Gastroesophageal sphincter (tissue), 4 donors: ENCODE data around the gene PPFIA3. TPM values are rescaled to one million over a fixed set of nuclear protein-coding genes. Genes with fewer than 3 reads are reported as not detected.
"Not testable (repeated sequence)": the region's sequence is repeated elsewhere in the genome, so short reads cannot be mapped to it uniquely, and the experiment has no call there.

Source experiments
- ATAC-seq: fragments of 150-250 bp; one replicate; pipeline ENCODE4 v1.9.1; 2016; ENCODE audit warnings: mild to moderate bottlenecking, moderate library complexity
- H3K27ac ChIP-seq, 4 donors: fragments of 200-600 bp; sonication (generic) in 3 of 4; 1 replicate in 3 of 4; 2 replicates in 1 of 4; pipeline ENCODE4 v1.5.1; 2016 to 2019
- H3K27me3 ChIP-seq: fragments of 200-600 bp; sonication (generic); one replicate; pipeline ENCODE4 v1.5.1; 2019
- H3K36me3 ChIP-seq, 2 donors: fragments of 200-600 bp; sonication (generic); one replicate each; pipeline ENCODE4 v1.5.1; 2019; ENCODE audit warnings: control low read depth in 1 of 2
- H3K4me1 ChIP-seq, 3 donors: fragments of 200-600 bp; sonication (generic); 1 replicate in 2 of 3; 2 replicates in 1 of 3; pipeline ENCODE4 v1.5.1; 2016 to 2019; ENCODE audit warnings: control low read depth in 2 of 3
- H3K4me3 ChIP-seq, 2 donors: fragments of 200-600 bp; sonication (generic); one replicate each; pipeline ENCODE4 v1.5.1; 2019; ENCODE audit warnings: mild to moderate bottlenecking in 1 of 2, moderate library complexity in 1 of 2
- H3K9me3 ChIP-seq, 3 donors: fragments of 200-600 bp; sonication (generic); one replicate each; pipeline ENCODE4 v1.5.1; 2017 to 2019; ENCODE audit warnings: control low read depth in 2 of 3
- EP300 ChIP-seq: sonication (generic); formaldehyde crosslinking; IDR thresholded peaks from one replicate; pipeline ENCODE4 v1.6.1; 2017; ENCODE audit warnings: antibody characterized with exemption, mild to moderate bottlenecking
- POLR2A ChIP-seq, 2 donors: fragments of 450-650 bp; IDR thresholded peaks; one replicate each; pipeline ENCODE4 v1.6.1; 2017; ENCODE audit warnings: antibody characterized with exemption in 2 of 2, mild to moderate bottlenecking in 2 of 2, moderate library complexity in 1 of 2
- POLR2AphosphoS5 ChIP-seq: sonication (generic); formaldehyde crosslinking; IDR thresholded peaks from one replicate; pipeline ENCODE4 v1.6.1; 2017; ENCODE audit warnings: antibody characterized with exemption
- WGBS, 2 donors: methylation state at CpG; one replicate each; pipeline ENCODE4 v1.1.5; 2018; ENCODE audit warnings: low coverage in 1 of 2; 5-methylcytosine and 5-hydroxymethylcytosine counted together
- total RNA-seq, 4 donors: library from RNA; depleted of rRNA; stranded (reverse); fragments of >200 nt; gene quantifications; one replicate each; pipeline ENCODE4 v1.1.0, GENCODE V29; 2016
- TF ChIP-seq, protein P1 (sequence below), 4 experiments: fragments of 200-600 bp in 2 of 4; fragments of 450-650 bp in 2 of 4; sonication (generic) in 1 of 4; IDR thresholded peaks; one replicate each; pipeline ENCODE4 v1.5.1; 2017 to 2019; ENCODE audit warnings: antibody characterized with exemption in 4 of 4, mild to moderate bottlenecking in 2 of 4, moderate library complexity in 2 of 4

Gene PPFIA3
- total RNA-seq, 4 donors from 2014 or later: 3.6 to 7.6 (median 5.0) TPM

GRCh38 chr19:49145573-49146407, 26.4 kb downstream of the PPFIA3 start:
- no peaks in the 10 kb centered on the region for H3K36me3 ChIP-seq
- H3K4me3 ChIP-seq: peak overlapping the region in 1 of 2 donors; percentile 26
- 0 to 83% methylated on average over 1 to 11 of the region's 30 CpGs for WGBS, 2 donors
- no peaks in the 10 kb centered on the region for H3K9me3 ChIP-seq
- H3K27me3 ChIP-seq: no peaks in the 10 kb centered on the region
- H3K27ac ChIP-seq: peak overlapping the region in 2 of 4 donors; percentile 33 to 50
- peak; percentile 13 for ATAC-seq
- TF ChIP-seq POLR2A (IDR thresholded peaks at IDR 0.05): no peak
- TF ChIP-seq, protein P1, sequence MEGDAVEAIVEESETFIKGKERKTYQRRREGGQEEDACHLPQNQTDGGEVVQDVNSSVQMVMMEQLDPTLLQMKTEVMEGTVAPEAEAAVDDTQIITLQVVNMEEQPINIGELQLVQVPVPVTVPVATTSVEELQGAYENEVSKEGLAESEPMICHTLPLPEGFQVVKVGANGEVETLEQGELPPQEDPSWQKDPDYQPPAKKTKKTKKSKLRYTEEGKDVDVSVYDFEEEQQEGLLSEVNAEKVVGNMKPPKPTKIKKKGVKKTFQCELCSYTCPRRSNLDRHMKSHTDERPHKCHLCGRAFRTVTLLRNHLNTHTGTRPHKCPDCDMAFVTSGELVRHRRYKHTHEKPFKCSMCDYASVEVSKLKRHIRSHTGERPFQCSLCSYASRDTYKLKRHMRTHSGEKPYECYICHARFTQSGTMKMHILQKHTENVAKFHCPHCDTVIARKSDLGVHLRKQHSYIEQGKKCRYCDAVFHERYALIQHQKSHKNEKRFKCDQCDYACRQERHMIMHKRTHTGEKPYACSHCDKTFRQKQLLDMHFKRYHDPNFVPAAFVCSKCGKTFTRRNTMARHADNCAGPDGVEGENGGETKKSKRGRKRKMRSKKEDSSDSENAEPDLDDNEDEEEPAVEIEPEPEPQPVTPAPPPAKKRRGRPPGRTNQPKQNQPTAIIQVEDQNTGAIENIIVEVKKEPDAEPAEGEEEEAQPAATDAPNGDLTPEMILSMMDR (IDR thresholded peaks at IDR 0.05): peak in 3 of 4 experiments; percentile 74 to 97 (median 75)
- peaks cover 0 to 57% (median 29%) of the 10 kb centered on the region in 3 donors for H3K4me1 ChIP-seq

DNA sequence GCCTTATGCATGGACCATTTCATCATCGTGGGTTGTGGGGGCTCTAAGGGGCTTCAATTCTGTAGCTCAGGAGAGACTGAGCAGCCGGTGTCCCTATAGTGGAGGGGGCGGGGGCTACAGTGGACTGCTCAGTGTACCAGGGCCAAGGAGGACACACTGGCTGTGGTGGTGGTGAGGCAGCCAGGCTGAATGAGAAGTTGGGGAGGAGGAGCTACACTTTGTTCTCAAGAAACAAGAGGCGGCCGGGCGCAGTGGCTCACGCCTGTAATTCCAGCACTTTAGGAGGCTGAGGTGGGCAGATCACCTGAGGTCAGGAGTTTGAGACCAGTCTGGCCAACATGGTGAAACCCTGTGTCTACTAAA, 27.0 kb downstream of the PPFIA3 start:
- Histone ChIP-seq H3K4me3 (peak overlapping the region in 1 of 2 donors; percentile 26), H3K27ac (peak overlapping the region in 2 of 4 donors; percentile 33 to 50), H3K4me1 (peaks cover 0 to 63% (median 35%) of the 10 kb centered on the region in 3 donors)
- H3K27me3 ChIP-seq, ATAC-seq, H3K36me3 ChIP-seq, H3K9me3 ChIP-seq: not testable (repeated sequence)
- WGBS, 2 donors: 10 to 14% methylated on average over 2 to 7 of the region's 7 CpGs

- no peaks in the 10 kb centered on the region for H3K27me3 ChIP-seq
- H3K4me1 ChIP-seq: peaks cover 0 to 57% (median 30%) of the 10 kb centered on the region in 3 donors
- peak overlapping the region in 3 of 4 donors; percentile 82 to 88 (median 83) for H3K27ac ChIP-seq
- no peak for ATAC-seq
- no peaks in the 10 kb centered on the region for H3K36me3 ChIP-seq
- WGBS, 2 donors: no CpG with 5 or more reads among the region's 11 CpGs
- TF ChIP-seq, protein P1 (IDR thresholded peaks at IDR 0.05): no peak
- TF ChIP-seq EP300: no peak
- TF ChIP-seq POLR2A (IDR thresholded peaks at IDR 0.05): no peak
- TF ChIP-seq POLR2AphosphoS5: no peak
- no peaks in the 10 kb centered on the region for H3K9me3 ChIP-seq
- peak overlapping the region in 1 of 2 donors; percentile 77 for H3K4me3 ChIP-seq
Observed at GRCh38 chr19:49148044-49148682, 28.8 kb downstream of the PPFIA3 start.

GRCh38 chr19:49148784-49149651, 29.7 kb downstream of the PPFIA3 start:
- TF ChIP-seq POLR2AphosphoS5: no peak
- TF ChIP-seq EP300: no peak
- peak; percentile 4 to 14 for TF ChIP-seq POLR2A (IDR thresholded peaks at IDR 0.05)
- no peaks in the 10 kb centered on the region for H3K36me3 ChIP-seq
- H3K9me3 ChIP-seq: no peaks in the 10 kb centered on the region
- 2 to 4% methylated on average over 6 to 18 of the region's 49 CpGs for WGBS, 2 donors
- H3K4me1 ChIP-seq: peaks cover 0 to 53% (median 28%) of the 10 kb centered on the region in 3 donors
- H3K27ac ChIP-seq: peak overlapping the region; percentile 29 to 88 (median 82)
- H3K4me3 ChIP-seq: peak overlapping the region; percentile 66 to 77
- no peaks in the 10 kb centered on the region for H3K27me3 ChIP-seq
- ATAC-seq: peak; percentile 80

DNA sequence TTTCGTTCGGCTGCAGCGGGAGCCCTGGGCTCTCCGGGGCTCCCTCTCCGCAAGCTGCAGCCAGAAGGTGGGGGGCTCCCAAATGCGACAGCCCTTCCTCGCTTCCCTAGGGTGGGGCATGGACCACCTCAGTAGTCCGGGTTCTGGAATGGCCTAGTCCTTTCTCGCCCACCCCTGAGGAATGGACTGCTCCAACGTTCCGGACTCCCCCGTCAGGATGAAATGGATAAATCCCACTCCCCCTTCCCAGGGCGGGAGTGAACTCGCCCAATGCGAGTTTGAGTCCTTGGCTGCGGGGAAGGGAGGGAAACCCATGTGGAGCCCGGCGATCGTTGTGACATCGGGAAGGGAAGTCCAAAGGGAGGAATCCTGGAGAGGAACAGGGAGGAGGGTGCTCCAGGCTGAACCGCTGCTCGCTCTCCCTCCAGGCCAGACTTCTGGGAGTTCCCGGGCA, 30.3 kb downstream of the PPFIA3 start:
- Histone ChIP-seq H3K27ac (peak overlapping the region; percentile 29 to 88 (median 82)), H3K4me3 (peak overlapping the region; percentile 66 to 77), H3K9me3 (no peaks in the 10 kb centered on the region), H3K4me1 (peaks cover 0 to 53% (median 28%) of the 10 kb centered on the region in 3 donors), H3K36me3 (no peaks in the 10 kb centered on the region), H3K27me3 (no peaks in the 10 kb centered on the region)
- ATAC-seq: peak; percentile 67
- TF ChIP-seq POLR2AphosphoS5 (peak; percentile 19), EP300 (no peak)
- TF ChIP-seq, protein P1 (IDR thresholded peaks at IDR 0.05): peak in 1 of 4 experiments; percentile 20
- 0% methylated on average over 7 of the region's 23 CpGs; no CpG with 5 or more reads in 1 of the 2 donors for WGBS, 2 donors
